Peyer's patch (tissue), 4 donors: ENCODE results near the gene CFAP20DC. TPM values are rescaled to one million over a fixed set of nuclear protein-coding genes. Genes with fewer than 3 reads are reported as not detected.
"Not testable (repeated sequence)": the region's sequence is repeated elsewhere in the genome, so short reads cannot be mapped to it uniquely, and the experiment has no call there.

Experiments used
- DNase-seq, 3 donors: peaks; one replicate each; pipeline ENCODE4 v3.0.0-alpha.2; 2017 to 2019
- H3K27ac ChIP-seq, 4 donors: fragments of 200-600 bp; sonication (generic); one replicate each; pipeline ENCODE4 v1.5.1; 2016 to 2019
- H3K27me3 ChIP-seq, 2 donors: fragments of 200-600 bp; sonication (generic); one replicate each; pipeline ENCODE4 v1.5.1; 2019
- H3K36me3 ChIP-seq, 3 donors: fragments of 200-600 bp; sonication (generic); one replicate each; pipeline ENCODE4 v1.5.1; 2016 to 2019
- H3K4me1 ChIP-seq, 4 donors: fragments of 200-600 bp; sonication (generic); one replicate each; pipeline ENCODE4 v1.5.1; 2016 to 2019
- H3K4me3 ChIP-seq, 4 donors: fragments of 200-600 bp; sonication (generic); 1 replicate in 3 of 4; 2 replicates in 1 of 4; pipeline ENCODE4 v1.5.1; 2016 to 2019; ENCODE audit warnings: mild to moderate bottlenecking in 1 of 4
- H3K9me3 ChIP-seq, 4 donors: fragments of 200-600 bp; sonication (generic); one replicate each; pipeline ENCODE4 v1.5.1; 2016 to 2019; ENCODE audit warnings: mild to moderate bottlenecking in 1 of 4
- CTCF ChIP-seq, 6 experiments: fragments of 450-650 bp in 4 of 6; fragments of 200-600 bp in 2 of 6; sonication (generic) in 1 of 6; IDR thresholded peaks; one replicate each; pipeline ENCODE4 v1.5.1; 2017 to 2019; ENCODE audit warnings: antibody characterized with exemption in 6 of 6, mild to moderate bottlenecking in 3 of 6, moderate library complexity in 1 of 6
- POLR2A ChIP-seq, 2 donors: fragments of 450-650 bp; IDR thresholded peaks; one replicate each; pipeline ENCODE4 v1.5.1; 2017; ENCODE audit warnings: antibody characterized with exemption in 2 of 2, mild to moderate bottlenecking in 2 of 2, moderate library complexity in 2 of 2
- total RNA-seq, 4 donors: library from RNA; depleted of rRNA; stranded (reverse); fragments of >200 nt; gene quantifications; one replicate each; pipeline ENCODE4 v1.1.0, GENCODE V29; 2016

Gene CFAP20DC
- total RNA-seq, 4 donors from 2014 or later = not detected

GRCh38 chr3:58722561-58722960 lies 327.3 kb downstream of the CFAP20DC start:
- Histone ChIP-seq H3K27me3 (no peaks in the 10 kb centered on the region), H3K4me3 (no peak overlapping the region), H3K9me3 (no peaks in the 10 kb centered on the region), H3K27ac (no peak overlapping the region), H3K4me1 (no peaks in the 10 kb centered on the region), H3K36me3 (no peaks in the 10 kb centered on the region)
- no peak for DNase-seq
- TF ChIP-seq CTCF (IDR thresholded peaks at IDR 0.05) (no peak), POLR2A (IDR thresholded peaks at IDR 0.05) (no peak)

GRCh38 chr3:58720526-58720925 lies 329.3 kb downstream of the CFAP20DC start:
- H3K4me1 ChIP-seq = no peaks in the 10 kb centered on the region
- H3K27ac ChIP-seq = peak overlapping the region in 1 of 4 donors; percentile 51
- no peak for DNase-seq
- H3K36me3 ChIP-seq = no peaks in the 10 kb centered on the region
- H3K9me3 ChIP-seq = no peaks in the 10 kb centered on the region
- TF ChIP-seq CTCF (IDR thresholded peaks at IDR 0.05) = no peak
- TF ChIP-seq POLR2A (IDR thresholded peaks at IDR 0.05) = no peak
- no peak overlapping the region for H3K4me3 ChIP-seq
- H3K27me3 ChIP-seq = no peaks in the 10 kb centered on the region

- Histone ChIP-seq H3K27me3 (no peaks in the 10 kb centered on the region), H3K36me3 (no peaks in the 10 kb centered on the region), H3K4me1 (no peaks in the 10 kb centered on the region), H3K4me3 (no peak overlapping the region), H3K27ac (no peak overlapping the region), H3K9me3 (no peaks in the 10 kb centered on the region)
- TF ChIP-seq CTCF (IDR thresholded peaks at IDR 0.05) = no peak
- DNase-seq = no peak
Observed at GRCh38 chr3:58719684-58720083, 330.1 kb downstream of the CFAP20DC start.

- peak overlapping the region in 1 of 4 donors; percentile 22 for H3K27ac ChIP-seq
- H3K4me1 ChIP-seq = no peaks in the 10 kb centered on the region
- TF ChIP-seq POLR2A (IDR thresholded peaks at IDR 0.05) = no peak
- no peak for TF ChIP-seq CTCF (IDR thresholded peaks at IDR 0.05)
- no peak overlapping the region for H3K4me3 ChIP-seq
- H3K27me3 ChIP-seq = no peaks in the 10 kb centered on the region
- peak in 1 of 3 donors; percentile 64 for DNase-seq
- H3K9me3 ChIP-seq = no peaks in the 10 kb centered on the region
- H3K36me3 ChIP-seq = no peaks in the 10 kb centered on the region
Observed at GRCh38 chr3:58713715-58714401, 336.0 kb downstream of the CFAP20DC start.

GRCh38 chr3:58711871-58712270 lies 338.0 kb downstream of the CFAP20DC start:
- Histone ChIP-seq H3K27ac (no peak overlapping the region), H3K4me3 (no peak overlapping the region), H3K4me1 (no peaks in the 10 kb centered on the region), H3K36me3 (no peaks in the 10 kb centered on the region), H3K9me3 (no peaks in the 10 kb centered on the region), H3K27me3 (no peaks in the 10 kb centered on the region)
- DNase-seq = no peak
- no peak for TF ChIP-seq CTCF (IDR thresholded peaks at IDR 0.05)
- no peak for TF ChIP-seq POLR2A (IDR thresholded peaks at IDR 0.05)

- DNase-seq, H3K4me3 ChIP-seq, H3K27me3 ChIP-seq, H3K27ac ChIP-seq, H3K4me1 ChIP-seq, H3K36me3 ChIP-seq, H3K9me3 ChIP-seq: not testable (repeated sequence)
Observed at GRCh38 chr3:58708983-58709382, 340.8 kb downstream of the CFAP20DC start.
